Esophagus muscularis mucosa (tissue), 3 donors: ENCODE results near the gene ARSA.

Source experiments
- POLR2A ChIP-seq: fragments of 450-650 bp; IDR thresholded peaks from one replicate; pipeline ENCODE4 v1.6.1; 2017; ENCODE audit warnings: antibody characterized with exemption, moderate library complexity, mild to moderate bottlenecking, low read depth
- POLR2AphosphoS5 ChIP-seq, 2 donors: sonication (generic); formaldehyde crosslinking; IDR thresholded peaks; one replicate each; pipeline ENCODE4 v1.6.1; 2017; ENCODE audit warnings: antibody characterized with exemption in 2 of 2
- TF ChIP-seq, protein P1 (sequence below), 3 experiments: fragments of 200-600 bp in 2 of 3; fragments of 450-650 bp in 1 of 3; sonication (generic) in 2 of 3; IDR thresholded peaks; one replicate each; pipeline ENCODE4 v1.5.1; 2017 to 2019; ENCODE audit warnings: antibody characterized with exemption in 3 of 3, mild to moderate bottlenecking in 2 of 3, moderate library complexity in 1 of 3

DNA sequence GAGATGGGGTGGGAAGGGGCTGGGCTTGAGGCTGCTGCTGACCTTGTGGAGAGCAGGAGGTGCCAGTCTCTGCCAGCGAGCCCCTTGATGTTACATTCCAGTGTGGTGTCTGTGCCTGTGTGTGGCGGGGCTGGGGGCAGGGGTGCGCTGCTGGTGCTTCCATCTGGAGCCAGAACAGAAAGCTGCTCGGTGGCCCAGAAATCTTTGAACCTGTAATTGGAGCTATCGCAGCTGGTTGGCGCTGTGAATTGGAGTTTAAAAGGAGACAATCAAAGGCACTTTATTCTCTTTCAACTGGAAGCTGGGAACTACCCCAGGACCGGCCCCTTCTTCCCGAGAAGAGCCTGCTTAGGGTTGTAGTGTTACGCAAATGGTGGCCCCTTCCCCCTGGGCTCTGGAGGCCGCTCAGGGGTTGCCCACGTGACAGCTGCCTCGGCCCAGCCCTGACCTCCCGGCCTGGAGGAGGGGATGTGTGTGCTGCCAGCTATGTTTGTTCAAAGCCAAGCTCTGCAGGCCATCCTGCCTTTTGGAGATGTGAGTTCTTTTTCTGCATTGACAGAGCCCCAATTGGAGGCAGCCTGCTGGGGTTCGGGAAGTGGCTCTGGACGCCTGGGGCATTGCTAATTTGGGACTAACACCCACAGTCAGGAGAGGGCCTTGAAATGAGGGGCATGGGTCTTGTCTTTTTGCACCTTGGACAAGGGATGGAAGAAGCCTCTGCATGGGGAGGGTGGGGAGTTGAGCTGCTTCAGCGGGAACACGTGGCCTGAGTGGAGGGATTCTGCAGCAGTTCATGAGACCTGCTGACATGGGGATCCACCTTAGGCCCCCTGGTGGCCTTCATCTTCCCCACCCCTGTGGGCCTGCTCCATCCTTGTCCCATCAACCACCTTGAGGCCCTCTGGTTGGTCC lies 14.0 kb upstream of the ARSA start:
- TF ChIP-seq POLR2A (no peak), POLR2AphosphoS5 (IDR thresholded peaks at IDR 0.05) (peak in 1 of 2 donors; percentile 23)
- TF ChIP-seq, protein P1, sequence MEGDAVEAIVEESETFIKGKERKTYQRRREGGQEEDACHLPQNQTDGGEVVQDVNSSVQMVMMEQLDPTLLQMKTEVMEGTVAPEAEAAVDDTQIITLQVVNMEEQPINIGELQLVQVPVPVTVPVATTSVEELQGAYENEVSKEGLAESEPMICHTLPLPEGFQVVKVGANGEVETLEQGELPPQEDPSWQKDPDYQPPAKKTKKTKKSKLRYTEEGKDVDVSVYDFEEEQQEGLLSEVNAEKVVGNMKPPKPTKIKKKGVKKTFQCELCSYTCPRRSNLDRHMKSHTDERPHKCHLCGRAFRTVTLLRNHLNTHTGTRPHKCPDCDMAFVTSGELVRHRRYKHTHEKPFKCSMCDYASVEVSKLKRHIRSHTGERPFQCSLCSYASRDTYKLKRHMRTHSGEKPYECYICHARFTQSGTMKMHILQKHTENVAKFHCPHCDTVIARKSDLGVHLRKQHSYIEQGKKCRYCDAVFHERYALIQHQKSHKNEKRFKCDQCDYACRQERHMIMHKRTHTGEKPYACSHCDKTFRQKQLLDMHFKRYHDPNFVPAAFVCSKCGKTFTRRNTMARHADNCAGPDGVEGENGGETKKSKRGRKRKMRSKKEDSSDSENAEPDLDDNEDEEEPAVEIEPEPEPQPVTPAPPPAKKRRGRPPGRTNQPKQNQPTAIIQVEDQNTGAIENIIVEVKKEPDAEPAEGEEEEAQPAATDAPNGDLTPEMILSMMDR (IDR thresholded peaks at IDR 0.05), result peak in 2 of 3 experiments; percentile 16 to 38
